HCT116 (cell line): Measurements from ENCODE around the gene REPS2. TPM values are rescaled to one million over a fixed set of nuclear protein-coding genes. Genes with fewer than 3 reads are reported as not detected.

Source experiments
- ATAC-seq: fragments of 200-7000 bp; cut with Tn5 transposase; 2 replicates; pipeline ENCODE4 v1.9.1; 2020; ENCODE audit warnings: mild to moderate bottlenecking, moderate library complexity
- BruUV-seq: library from RNA; stranded (reverse); fragments of 400-500 nt; replicated peaks from 2 replicates; lab custom pipeline; 2021; lab: Mats Ljungman, UMichigan
- CTCF ChIA-PET: fragments of 300-600 bp; sonication (Branson Sonifier 250); formaldehyde crosslinking; loops from one replicate; lab custom pipeline; 2021; ENCODE audit warnings: antibody characterized with exemption; lab: Charles Lee
- POLR2A ChIA-PET: fragments of 300-600, 350-600 bp; sonication (Branson Sonifier 250); formaldehyde crosslinking; loops from one replicate; lab custom pipeline; 2021; ENCODE audit warnings: antibody characterized with exemption; lab: Charles Lee
- RAD21 ChIA-PET, 2 experiments: fragments of 300-600 bp; sonication (Branson Sonifier 250); formaldehyde crosslinking; loops; one replicate each; lab custom pipeline; 2023; ENCODE audit warnings: low total read pairs in 2 of 2; ENCODE audit not compliant: uncharacterized antibody in 2 of 2, unreplicated experiment in 2 of 2, low non-redundant PET in 1 of 2; lab: Charles Lee
- DNase-seq: peaks from one replicate; pipeline ENCODE4 v3.0.0-alpha.2; 2010; ENCODE audit warnings: low read depth, low spot score
- H2AFZ ChIP-seq: fragments of 200-600 bp; shearing (Covaris generic), sonication (generic); 2 replicates; pipeline ENCODE4 v1.6.1; 2017; ENCODE audit warnings: low read depth, mixed run types, mixed read lengths, antibody characterized with exemption, low read length; ENCODE audit not compliant: poor library complexity, severe bottlenecking
- H3K27ac ChIP-seq: 2 replicates; pipeline ENCODE4 v1.5.1; 2012; ENCODE audit warnings: low read depth, low read length
- H3K27me3 ChIP-seq: fragments of 200-600 bp; sonication (generic); 2 replicates; pipeline ENCODE4 v1.6.1; 2016; ENCODE audit warnings: mixed run types, low read length, mixed read lengths; ENCODE audit not compliant: insufficient read depth
- H3K36me3 ChIP-seq, 2 experiments: fragments of 200-500 bp in 1 of 2; fragments of 200-600 bp in 1 of 2; sonication (Bioruptor generic) in 1 of 2; sonication (generic) in 1 of 2; 2 replicates each; pipeline versions ENCODE4 v1.5.1 to v1.6.1; 2014 to 2016; ENCODE audit warnings: low read length in 2 of 2, inconsistent platforms in 1 of 2, mixed read lengths in 1 of 2, mixed run types in 1 of 2; ENCODE audit not compliant: insufficient read depth in 2 of 2, control insufficient read depth in 1 of 2
- H3K4me1 ChIP-seq, 2 experiments: fragments of 200-600 bp in 1 of 2; sonication (generic) in 1 of 2; 2 replicates each; pipeline versions ENCODE4 v1.5.1 to v1.6.1; 2012 to 2017; ENCODE audit warnings: low read length in 2 of 2, inconsistent platforms in 1 of 2, mild to moderate bottlenecking in 1 of 2, mixed read lengths in 1 of 2, mixed run types in 1 of 2, moderate library complexity in 1 of 2; ENCODE audit not compliant: insufficient read depth in 2 of 2, control insufficient read depth in 1 of 2
- H3K4me2 ChIP-seq: fragments of 200-600 bp; sonication (generic); 2 replicates; pipeline ENCODE4 v1.6.1; 2017; ENCODE audit warnings: mixed run types, low read length, mixed read lengths
- H3K4me3 ChIP-seq, 2 experiments: fragments of 200-600 bp in 1 of 2; sonication (generic) in 1 of 2; replicated peaks in 1 of 2; 2 replicates each; pipeline ENCODE4 v1.5.1; 2011 to 2016; ENCODE audit warnings: low read length in 2 of 2, control low read depth in 1 of 2, low read depth in 1 of 2, mild to moderate bottlenecking in 1 of 2, mixed read lengths in 1 of 2, mixed run types in 1 of 2
- H3K79me2 ChIP-seq: fragments of 200-600 bp; sonication (generic); 2 replicates; pipeline ENCODE4 v1.6.1; 2017; ENCODE audit warnings: mild to moderate bottlenecking, mixed run types, low read length, moderate library complexity, mixed read lengths; ENCODE audit not compliant: insufficient read depth
- H3K9ac ChIP-seq: fragments of 200-600 bp; sonication (generic); 2 replicates; pipeline ENCODE4 v1.6.1; 2016; ENCODE audit warnings: low read length, mixed read lengths
- H3K9me2 ChIP-seq: fragments of 200-600 bp; sonication (generic), shearing (Covaris generic); 2 replicates; pipeline ENCODE4 v1.6.1; 2017; ENCODE audit warnings: mixed run types, mild to moderate bottlenecking, moderate library complexity; ENCODE audit not compliant: insufficient read depth
- H3K9me3 ChIP-seq, 2 experiments: fragments of 200-500 bp in 1 of 2; fragments of 200-600 bp in 1 of 2; sonication (Bioruptor generic) in 1 of 2; sonication (generic) in 1 of 2; 2 replicates each; pipeline ENCODE4 v1.6.1; 2014 to 2017; ENCODE audit warnings: low read length in 2 of 2, mixed read lengths in 2 of 2, inconsistent platforms in 1 of 2, low read depth in 1 of 2, mild to moderate bottlenecking in 1 of 2, mixed run types in 1 of 2, moderate library complexity in 1 of 2; ENCODE audit not compliant: control insufficient read depth in 1 of 2, insufficient read depth in 1 of 2
- H4K20me1 ChIP-seq: fragments of 200-600 bp; sonication (generic), shearing (Covaris generic); 2 replicates; pipeline ENCODE4 v1.6.1; 2017; ENCODE audit warnings: mixed run types, mild to moderate bottlenecking, moderate library complexity; ENCODE audit not compliant: insufficient read depth
- CBX3 ChIP-seq: IDR thresholded peaks from 2 replicates; pipeline ENCODE4 v1.6.1; 2012; ENCODE audit warnings: low read depth
- CEBPB ChIP-seq: IDR thresholded peaks from 2 replicates; pipeline ENCODE4 v1.6.1; 2012; ENCODE audit warnings: low read depth
- EGR1 ChIP-seq: IDR thresholded peaks from 2 replicates; pipeline ENCODE4 v1.6.1; 2012; ENCODE audit warnings: low read depth
- FOSL1 ChIP-seq: IDR thresholded peaks from 2 replicates; pipeline ENCODE4 v1.6.1; 2012; ENCODE audit warnings: low read depth
- JUND ChIP-seq: IDR thresholded peaks from 2 replicates; pipeline ENCODE4 v1.6.1; 2012
- POLR2A ChIP-seq: IDR thresholded peaks from 2 replicates; pipeline ENCODE4 v1.7.0; 2011; ENCODE audit warnings: borderline replicate concordance; ENCODE audit not compliant: insufficient read depth, insufficient read length; ENCODE audit errors: extremely low read depth
- SP1 ChIP-seq: IDR thresholded peaks from 2 replicates; pipeline ENCODE4 v1.6.1; 2012; ENCODE audit warnings: low read depth
- TCF7L2 ChIP-seq: IDR thresholded peaks from 2 replicates; pipeline ENCODE4 v1.7.0; 2011; ENCODE audit warnings: borderline replicate concordance, inconsistent platforms; ENCODE audit not compliant: insufficient read depth, insufficient read length; ENCODE audit errors: extremely low read depth
- YY1 ChIP-seq: IDR thresholded peaks from 2 replicates; pipeline ENCODE4 v1.6.1; 2011; ENCODE audit warnings: low read length, low read depth, moderate library complexity, mild to moderate bottlenecking; ENCODE audit not compliant: insufficient replicate concordance; ENCODE audit errors: extremely low read depth
- ZFX ChIP-seq: fragments of 450-650 bp; IDR thresholded peaks from 2 replicates; pipeline ENCODE4 v1.6.1; 2017
- ZNF274 ChIP-seq: fragments of 200-500 bp; sonication (Bioruptor generic); IDR thresholded peaks from 2 replicates; pipeline ENCODE4 v1.6.1; 2014; ENCODE audit warnings: mild to moderate bottlenecking, low read depth, low read length, inconsistent platforms
- intact Hi-C: fragments of 100-400 bp; cut with micrococcal nuclease; formaldehyde crosslinking; loops from 2 replicates; pipeline ENCODE4 v1.10.0; 2022
- total RNA-seq: library from RNA; stranded (reverse); gene quantifications from one replicate; pipeline ENCODE4 v1.2.1, GENCODE V29; 2021; ENCODE audit not compliant: unreplicated experiment
- TF ChIP-seq, protein P1 (sequence below): IDR thresholded peaks from 2 replicates; pipeline ENCODE4 v1.6.1; 2011; ENCODE audit warnings: mild to moderate bottlenecking, low read length, moderate library complexity; ENCODE audit not compliant: insufficient replicate concordance; ENCODE audit errors: extremely low read depth
- TF ChIP-seq, protein P2 (sequence below): IDR thresholded peaks from 2 replicates; pipeline ENCODE4 v1.6.1; 2012

REPS2 gene
- total RNA-seq, 1 experiment from 2014 or later = 4.5 TPM

DNA sequence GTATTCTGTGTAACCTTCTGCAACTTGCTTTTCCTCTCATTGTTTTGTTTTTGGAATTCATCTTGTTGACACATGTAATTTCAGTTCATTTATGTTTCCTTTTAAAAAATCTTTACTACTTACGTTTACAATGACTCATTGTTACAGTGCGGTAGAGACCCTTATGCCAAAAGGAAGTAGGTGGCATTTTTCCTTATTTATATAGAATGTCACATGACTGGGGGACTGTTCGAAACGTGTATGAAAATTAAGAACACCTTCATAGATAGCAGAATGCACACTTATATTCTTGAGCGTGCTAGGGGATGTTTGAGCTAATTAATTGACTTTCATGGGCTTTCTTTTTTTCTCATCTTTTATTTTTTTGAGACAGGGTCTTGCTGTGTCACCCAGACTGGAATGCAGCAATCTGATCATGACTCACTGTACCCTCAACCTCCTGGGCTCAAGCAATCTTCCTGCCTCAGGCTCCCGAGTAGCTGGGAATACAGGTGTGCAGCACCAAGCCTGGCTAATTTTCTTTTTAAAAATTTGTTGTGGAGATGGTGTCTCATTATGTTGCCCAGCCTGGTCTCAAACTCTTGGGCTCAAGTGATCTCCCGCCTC, 7.3 kb downstream of the REPS2 start:
- ChIA-PET CTCF (no interaction called here), RAD21 (no interaction called here), POLR2A (no interaction called here)
- TF ChIP-seq FOSL1 = peak; percentile 74
- TF ChIP-seq SP1 = peak; percentile 52
- peak; percentile 37; the same call in 1 of the 2 replicates for TF ChIP-seq CEBPB
- TF ChIP-seq, protein P1, sequence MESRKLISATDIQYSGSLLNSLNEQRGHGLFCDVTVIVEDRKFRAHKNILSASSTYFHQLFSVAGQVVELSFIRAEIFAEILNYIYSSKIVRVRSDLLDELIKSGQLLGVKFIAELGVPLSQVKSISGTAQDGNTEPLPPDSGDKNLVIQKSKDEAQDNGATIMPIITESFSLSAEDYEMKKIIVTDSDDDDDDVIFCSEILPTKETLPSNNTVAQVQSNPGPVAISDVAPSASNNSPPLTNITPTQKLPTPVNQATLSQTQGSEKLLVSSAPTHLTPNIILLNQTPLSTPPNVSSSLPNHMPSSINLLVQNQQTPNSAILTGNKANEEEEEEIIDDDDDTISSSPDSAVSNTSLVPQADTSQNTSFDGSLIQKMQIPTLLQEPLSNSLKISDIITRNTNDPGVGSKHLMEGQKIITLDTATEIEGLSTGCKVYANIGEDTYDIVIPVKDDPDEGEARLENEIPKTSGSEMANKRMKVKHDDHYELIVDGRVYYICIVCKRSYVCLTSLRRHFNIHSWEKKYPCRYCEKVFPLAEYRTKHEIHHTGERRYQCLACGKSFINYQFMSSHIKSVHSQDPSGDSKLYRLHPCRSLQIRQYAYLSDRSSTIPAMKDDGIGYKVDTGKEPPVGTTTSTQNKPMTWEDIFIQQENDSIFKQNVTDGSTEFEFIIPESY = no peak
- TF ChIP-seq CBX3 = no peak
- TF ChIP-seq ZFX = no peak
- no peak for TF ChIP-seq TCF7L2
- no peak for TF ChIP-seq ZNF274
- TF ChIP-seq, protein P2, sequence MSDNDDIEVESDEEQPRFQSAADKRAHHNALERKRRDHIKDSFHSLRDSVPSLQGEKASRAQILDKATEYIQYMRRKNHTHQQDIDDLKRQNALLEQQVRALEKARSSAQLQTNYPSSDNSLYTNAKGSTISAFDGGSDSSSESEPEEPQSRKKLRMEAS = no peak
- no peak for TF ChIP-seq POLR2A
- no peak for TF ChIP-seq EGR1
- TF ChIP-seq YY1 = no peak
- TF ChIP-seq JUND = peak; percentile 52
- peak overlapping the region; percentile 5 to 39; a peak in 2 of 4 replicates for H3K4me3 ChIP-seq
- no peaks in the 10 kb centered on the region for H3K9me2 ChIP-seq
- peak overlapping the region; percentile 70 for H3K4me2 ChIP-seq
- no peaks in the 10 kb centered on the region for H3K79me2 ChIP-seq
- ATAC-seq = peak; percentile 82
- DNase-seq = peak; percentile 43
- H3K27ac ChIP-seq = peak overlapping the region; percentile 55
- H2AFZ ChIP-seq = no peak overlapping the region
- H3K9me3 ChIP-seq = no peaks in the 10 kb centered on the region
- no peaks in the 10 kb centered on the region for H3K27me3 ChIP-seq
- H3K4me1 ChIP-seq = peaks cover 10 to 14% of the 10 kb centered on the region in 2 experiments
- intact Hi-C loops = no loop called here
- no peaks in the 10 kb centered on the region for H4K20me1 ChIP-seq
- H3K9ac ChIP-seq = no peak overlapping the region
- H3K36me3 ChIP-seq = no peaks in the 10 kb centered on the region
- BruUV-seq = no TSS peak
